GM23338 (cell line): ENCODE measurements around the gene SMOC2. TPM values are rescaled to one million over a fixed set of nuclear protein-coding genes. Genes with fewer than 3 reads are reported as not detected.

ENCODE experiments used
- ATAC-seq: fragments of 200-7000 bp; cut with Tn5 transposase; 3 replicates; pipeline ENCODE4 v1.9.1; 2020
- DNase-seq: peaks from one replicate; pipeline ENCODE4 v3.0.0-alpha.2; 2015; ENCODE audit warnings: low spot score
- H2AFZ ChIP-seq: fragments of 200-600 bp; sonication (generic); 2 replicates; pipeline ENCODE4 v1.8.0; 2016; ENCODE audit warnings: antibody characterized with exemption, mild to moderate bottlenecking, moderate library complexity
- H3F3A ChIP-seq: fragments of 200-600 bp; sonication (generic); replicated peaks from 2 replicates; pipeline ENCODE4 v1.8.0; 2017; ENCODE audit warnings: antibody characterized with exemption, mixed run types, low read depth
- H3K27ac ChIP-seq: fragments of 200-600 bp; sonication (generic); 2 replicates; pipeline ENCODE4 v1.6.1; 2016; ENCODE audit warnings: low read depth
- H3K27me3 ChIP-seq: fragments of 200-600 bp; sonication (generic); 2 replicates; pipeline ENCODE4 v1.8.0; 2016; ENCODE audit warnings: mild to moderate bottlenecking, mixed run types, moderate library complexity; ENCODE audit not compliant: insufficient read depth
- H3K36me3 ChIP-seq: fragments of 200-600 bp; sonication (generic); 2 replicates; pipeline ENCODE4 v1.8.0; 2016; ENCODE audit warnings: mild to moderate bottlenecking; ENCODE audit not compliant: insufficient read depth
- H3K4me1 ChIP-seq: fragments of 200-600 bp; sonication (generic); 2 replicates; pipeline ENCODE4 v1.8.0; 2016; ENCODE audit warnings: mild to moderate bottlenecking, moderate library complexity; ENCODE audit not compliant: insufficient read depth
- H3K4me2 ChIP-seq: fragments of 200-600 bp; sonication (generic); 2 replicates; pipeline ENCODE4 v1.7.1; 2017; ENCODE audit warnings: mixed run types
- H3K4me3 ChIP-seq: fragments of 200-600 bp; sonication (generic); 2 replicates; pipeline ENCODE4 v1.6.1; 2016; ENCODE audit warnings: mixed run types
- H3K79me2 ChIP-seq: fragments of 200-600 bp; sonication (generic); replicated peaks from 2 replicates; pipeline ENCODE4 v1.8.0; 2017; ENCODE audit warnings: mild to moderate bottlenecking; ENCODE audit not compliant: insufficient read depth
- H3K9me2 ChIP-seq: fragments of 200-600 bp; sonication (generic); 2 replicates; pipeline ENCODE4 v1.8.0; 2017; ENCODE audit not compliant: insufficient read depth
- H4K20me1 ChIP-seq: fragments of 200-600 bp; sonication (generic); replicated peaks from 2 replicates; pipeline ENCODE4 v1.8.0; 2017; ENCODE audit warnings: mild to moderate bottlenecking; ENCODE audit not compliant: insufficient read depth
- H3K27ac Mint-ChIP-seq: 2 replicates; pipeline ENCODE4 v1.8.0; 2020; ENCODE audit warnings: inconsistent platforms, mild to moderate bottlenecking, moderate library complexity, mixed read lengths
- H3K27me3 Mint-ChIP-seq: 3 replicates; pipeline ENCODE4 v1.8.0; 2022; ENCODE audit warnings: low read depth, mild to moderate bottlenecking, moderate library complexity, mixed read lengths, inconsistent platforms; ENCODE audit not compliant: insufficient read depth, poor library complexity
- H3K36me3 Mint-ChIP-seq: 3 replicates; pipeline ENCODE4 v1.8.0; 2021; ENCODE audit warnings: low read depth, mild to moderate bottlenecking, inconsistent platforms, moderate library complexity, mixed read lengths
- H3K4me1 Mint-ChIP-seq: 3 replicates; pipeline ENCODE4 v1.8.0; 2020; ENCODE audit warnings: mild to moderate bottlenecking, inconsistent platforms, mixed read lengths
- H3K4me3 Mint-ChIP-seq: 3 replicates; pipeline ENCODE4 v1.8.0; 2021; ENCODE audit warnings: moderate library complexity, mild to moderate bottlenecking, inconsistent platforms, mixed read lengths
- H3K9me3 Mint-ChIP-seq: 3 replicates; pipeline ENCODE4 v1.8.0; 2020; ENCODE audit warnings: moderate library complexity, mild to moderate bottlenecking, inconsistent platforms, mixed read lengths
- CREB1 ChIP-seq: fragments of 250-450 bp; sonication (Bioruptor Pico); IDR thresholded peaks from 2 replicates; pipeline ENCODE4 v1.5.0; 2020; ENCODE audit warnings: low read depth, mild to moderate bottlenecking, moderate library complexity
- EZH2 ChIP-seq: fragments of 200-600 bp; sonication (generic); IDR thresholded peaks from one replicate; pipeline ENCODE4 v1.8.0; 2017; ENCODE audit warnings: antibody characterized with exemption, mild to moderate bottlenecking, low read depth; ENCODE audit not compliant: unreplicated experiment
- EZH2phosphoT487 ChIP-seq: fragments of 200-600 bp; sonication (generic); IDR thresholded peaks from one replicate; pipeline ENCODE4 v1.8.1; 2018; ENCODE audit warnings: antibody characterized with exemption; ENCODE audit not compliant: unreplicated experiment
- JUNB ChIP-seq: IDR thresholded peaks from one replicate; pipeline ENCODE4 v1.6.1; 2016; ENCODE audit warnings: antibody characterized with exemption; ENCODE audit not compliant: unreplicated experiment
- NANOG ChIP-seq: IDR thresholded peaks from 2 replicates; pipeline ENCODE4 v1.6.1; 2016; ENCODE audit warnings: antibody characterized with exemption, borderline replicate concordance
- POLR2AphosphoS5 ChIP-seq: IDR thresholded peaks from 2 replicates; pipeline ENCODE4 v1.6.1; 2016; ENCODE audit warnings: antibody characterized with exemption, low read depth
- ZNF114 ChIP-seq: fragments of 250-450 bp; sonication (Bioruptor Pico); IDR thresholded peaks from 2 replicates; pipeline ENCODE4 v1.5.0; 2020; ENCODE audit warnings: mild to moderate bottlenecking, moderate library complexity
- ZNF331 ChIP-seq: fragments of 250-450 bp; sonication (Bioruptor Pico); IDR thresholded peaks from 2 replicates; pipeline ENCODE4 v1.5.0; 2020; ENCODE audit warnings: low read depth, mild to moderate bottlenecking, moderate library complexity
- ZNF462 ChIP-seq: fragments of 250-450 bp; sonication (Bioruptor Pico); IDR thresholded peaks from 2 replicates; pipeline ENCODE4 v1.5.0; 2020; ENCODE audit warnings: mild to moderate bottlenecking, moderate library complexity
- polyA plus RNA-seq: library from polyadenylated mRNA; unstranded; fragments of >200 nt; fragmentation: Nextera tagmentation; extraction: Ambion mirVana; gene quantifications from 2 replicates; pipeline ENCODE4 v1.2.1, GENCODE V29; 2016
- total RNA-seq: library from RNA; depleted of rRNA; stranded (reverse); fragments of >200 nt; shearing (Covaris generic); gene quantifications from 2 replicates; pipeline ENCODE4 v1.2.3, GENCODE V29; 2014
- TF ChIP-seq, protein P1 (sequence below): IDR thresholded peaks from one replicate; pipeline ENCODE4 v1.6.1; 2018; ENCODE audit warnings: antibody characterized with exemption; ENCODE audit not compliant: unreplicated experiment
- TF ChIP-seq, protein P2 (sequence below): IDR thresholded peaks from 2 replicates; pipeline ENCODE4 v1.6.1; 2016; ENCODE audit warnings: antibody characterized with exemption

Gene SMOC2
- total and polyA plus RNA-seq, 2 experiments from 2014 or later: 4.3 to 6.5 TPM

GRCh38 chr6:168623736-168624135 is 182.8 kb downstream of the SMOC2 start:
- H3K27me3 Mint-ChIP-seq: peaks cover 3% of the 10 kb centered on the region
- no peaks in the 10 kb centered on the region for H4K20me1 ChIP-seq
- no peaks in the 10 kb centered on the region; the same call in 2 of the 3 replicates for H3K36me3 Mint-ChIP-seq
- ATAC-seq: peak; percentile 84
- H3K4me2 ChIP-seq: no peak overlapping the region
- H3K9me2 ChIP-seq: no peaks in the 10 kb centered on the region
- no peak overlapping the region for H3K27ac ChIP-seq
- peaks cover 7% of the 10 kb centered on the region; the same call in 1 of the 3 replicates for H3K9me3 Mint-ChIP-seq
- no peaks in the 10 kb centered on the region for H3K4me1 ChIP-seq
- H3K4me3 ChIP-seq: no peak overlapping the region
- no peaks in the 10 kb centered on the region for H3K79me2 ChIP-seq
- H3K27me3 ChIP-seq: no peaks in the 10 kb centered on the region
- peaks cover 5% of the 10 kb centered on the region; the same call in 2 of the 3 replicates for H3K4me1 Mint-ChIP-seq
- no peak overlapping the region for H2AFZ ChIP-seq
- DNase-seq: no peak
- H3K36me3 ChIP-seq: no peaks in the 10 kb centered on the region
- H3F3A ChIP-seq: no peaks in the 10 kb centered on the region
- H3K27ac Mint-ChIP-seq: no peak overlapping the region
- TF ChIP-seq, protein P1, sequence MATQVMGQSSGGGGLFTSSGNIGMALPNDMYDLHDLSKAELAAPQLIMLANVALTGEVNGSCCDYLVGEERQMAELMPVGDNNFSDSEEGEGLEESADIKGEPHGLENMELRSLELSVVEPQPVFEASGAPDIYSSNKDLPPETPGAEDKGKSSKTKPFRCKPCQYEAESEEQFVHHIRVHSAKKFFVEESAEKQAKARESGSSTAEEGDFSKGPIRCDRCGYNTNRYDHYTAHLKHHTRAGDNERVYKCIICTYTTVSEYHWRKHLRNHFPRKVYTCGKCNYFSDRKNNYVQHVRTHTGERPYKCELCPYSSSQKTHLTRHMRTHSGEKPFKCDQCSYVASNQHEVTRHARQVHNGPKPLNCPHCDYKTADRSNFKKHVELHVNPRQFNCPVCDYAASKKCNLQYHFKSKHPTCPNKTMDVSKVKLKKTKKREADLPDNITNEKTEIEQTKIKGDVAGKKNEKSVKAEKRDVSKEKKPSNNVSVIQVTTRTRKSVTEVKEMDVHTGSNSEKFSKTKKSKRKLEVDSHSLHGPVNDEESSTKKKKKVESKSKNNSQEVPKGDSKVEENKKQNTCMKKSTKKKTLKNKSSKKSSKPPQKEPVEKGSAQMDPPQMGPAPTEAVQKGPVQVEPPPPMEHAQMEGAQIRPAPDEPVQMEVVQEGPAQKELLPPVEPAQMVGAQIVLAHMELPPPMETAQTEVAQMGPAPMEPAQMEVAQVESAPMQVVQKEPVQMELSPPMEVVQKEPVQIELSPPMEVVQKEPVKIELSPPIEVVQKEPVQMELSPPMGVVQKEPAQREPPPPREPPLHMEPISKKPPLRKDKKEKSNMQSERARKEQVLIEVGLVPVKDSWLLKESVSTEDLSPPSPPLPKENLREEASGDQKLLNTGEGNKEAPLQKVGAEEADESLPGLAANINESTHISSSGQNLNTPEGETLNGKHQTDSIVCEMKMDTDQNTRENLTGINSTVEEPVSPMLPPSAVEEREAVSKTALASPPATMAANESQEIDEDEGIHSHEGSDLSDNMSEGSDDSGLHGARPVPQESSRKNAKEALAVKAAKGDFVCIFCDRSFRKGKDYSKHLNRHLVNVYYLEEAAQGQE: no peak
- TF ChIP-seq JUNB: no peak
- no peak for TF ChIP-seq POLR2AphosphoS5
- TF ChIP-seq, protein P2, sequence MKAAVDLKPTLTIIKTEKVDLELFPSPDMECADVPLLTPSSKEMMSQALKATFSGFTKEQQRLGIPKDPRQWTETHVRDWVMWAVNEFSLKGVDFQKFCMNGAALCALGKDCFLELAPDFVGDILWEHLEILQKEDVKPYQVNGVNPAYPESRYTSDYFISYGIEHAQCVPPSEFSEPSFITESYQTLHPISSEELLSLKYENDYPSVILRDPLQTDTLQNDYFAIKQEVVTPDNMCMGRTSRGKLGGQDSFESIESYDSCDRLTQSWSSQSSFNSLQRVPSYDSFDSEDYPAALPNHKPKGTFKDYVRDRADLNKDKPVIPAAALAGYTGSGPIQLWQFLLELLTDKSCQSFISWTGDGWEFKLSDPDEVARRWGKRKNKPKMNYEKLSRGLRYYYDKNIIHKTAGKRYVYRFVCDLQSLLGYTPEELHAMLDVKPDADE: no peak
- TF ChIP-seq ZNF331 (CRISPR knock-in tag): no peak
- no peak for TF ChIP-seq NANOG
- TF ChIP-seq CREB1 (CRISPR knock-in tag): no peak
- no peak for TF ChIP-seq EZH2phosphoT487
- TF ChIP-seq ZNF114 (CRISPR knock-in tag): no peak
- H3K4me3 Mint-ChIP-seq: no peak overlapping the region

GRCh38 chr6:168624540-168624939 is 183.6 kb downstream of the SMOC2 start:
- Histone ChIP-seq H4K20me1 (no peaks in the 10 kb centered on the region), H3K4me1 (no peaks in the 10 kb centered on the region), H3F3A (no peaks in the 10 kb centered on the region), H3K36me3 (no peaks in the 10 kb centered on the region), H3K4me3 (no peak overlapping the region), H3K27ac (no peak overlapping the region), H3K27me3 (no peaks in the 10 kb centered on the region), H3K79me2 (no peaks in the 10 kb centered on the region), H3K9me2 (no peaks in the 10 kb centered on the region), H2AFZ (no peak overlapping the region), H3K4me2 (no peak overlapping the region)
- Mint-ChIP-seq H3K4me3 (no peak overlapping the region), H3K27me3 (peaks cover 3% of the 10 kb centered on the region), H3K27ac (no peak overlapping the region), H3K4me1 (peaks cover 5% of the 10 kb centered on the region; the same call in 2 of the 3 replicates), H3K9me3 (peaks cover 7% of the 10 kb centered on the region; the same call in 1 of the 3 replicates), H3K36me3 (no peaks in the 10 kb centered on the region; the same call in 2 of the 3 replicates)
- DNase-seq: no peak
- no peak for ATAC-seq
- TF ChIP-seq EZH2 (no peak), ZNF462 (CRISPR knock-in tag) (no peak), JUNB (no peak)
